Ishikawa (cell line): Measurements from ENCODE around the gene PRELID1.

Experiments
- CEBPB ChIP-seq: IDR thresholded peaks from 2 replicates; pipeline ENCODE4 v1.6.1; 2012
- CREB1 ChIP-seq: IDR thresholded peaks from 2 replicates; pipeline ENCODE4 v1.6.1; 2012; ENCODE audit warnings: low read depth
- EGR1 ChIP-seq: IDR thresholded peaks from 2 replicates; pipeline ENCODE4 v1.6.1; 2012
- EP300 ChIP-seq: IDR thresholded peaks from 2 replicates; pipeline ENCODE4 v1.6.1; 2012; ENCODE audit warnings: borderline replicate concordance
- FOXM1 ChIP-seq: IDR thresholded peaks from 2 replicates; pipeline ENCODE4 v1.6.1; 2012; ENCODE audit warnings: low read depth, borderline replicate concordance
- MAX ChIP-seq: IDR thresholded peaks from 2 replicates; pipeline ENCODE4 v1.6.1; 2012
- NFIC ChIP-seq: IDR thresholded peaks from 2 replicates; pipeline ENCODE4 v1.6.1; 2012
- RAD21 ChIP-seq: IDR thresholded peaks from 2 replicates; pipeline ENCODE4 v1.6.1; 2012; ENCODE audit warnings: low read depth
- REST ChIP-seq: IDR thresholded peaks from 2 replicates; pipeline ENCODE4 v1.6.1; 2012; ENCODE audit warnings: low read depth, mild to moderate bottlenecking
- TAF1 ChIP-seq: IDR thresholded peaks from 2 replicates; pipeline ENCODE4 v1.6.1; 2012; ENCODE audit warnings: low read depth, mild to moderate bottlenecking
- TCF12 ChIP-seq: IDR thresholded peaks from 2 replicates; pipeline ENCODE4 v1.6.1; 2012; ENCODE audit warnings: low read depth
- TEAD4 ChIP-seq: IDR thresholded peaks from 2 replicates; pipeline ENCODE4 v1.6.1; 2012
- USF1 ChIP-seq: IDR thresholded peaks from 2 replicates; pipeline ENCODE4 v1.6.1; 2012
- YY1 ChIP-seq: IDR thresholded peaks from 2 replicates; pipeline ENCODE4 v1.6.1; 2012; ENCODE audit warnings: low read depth
- ZBTB7A ChIP-seq: IDR thresholded peaks from 2 replicates; pipeline ENCODE4 v1.6.1; 2012; ENCODE audit warnings: low read depth

Gene PRELID1

GRCh38 chr5:177294632-177295031 lies 9.0 kb upstream of the PRELID1 start:
- TF ChIP-seq EP300: no peak
- no peak for TF ChIP-seq TAF1
- TF ChIP-seq TEAD4: no peak
- TF ChIP-seq EGR1: no peak
- no peak for TF ChIP-seq ZBTB7A
- TF ChIP-seq NFIC: no peak

- TF ChIP-seq YY1 (no peak), CREB1 (no peak), MAX (no peak), FOXM1 (no peak), CEBPB (no peak), EP300 (no peak)
Measured at GRCh38 chr5:177295924-177296323, 7.7 kb upstream of the PRELID1 start.

- TF ChIP-seq REST (no peak), EP300 (no peak), FOXM1 (no peak), CREB1 (no peak), USF1 (no peak), TCF12 (no peak), EGR1 (no peak), CEBPB (no peak), TAF1 (no peak), ZBTB7A (no peak), TEAD4 (no peak), RAD21 (no peak), YY1 (no peak), MAX (no peak), NFIC (no peak)
Measured at GRCh38 chr5:177296581-177296980, 7.0 kb upstream of the PRELID1 start.

- TF ChIP-seq TCF12: no peak
- no peak for TF ChIP-seq EP300
- TF ChIP-seq ZBTB7A: no peak
- no peak for TF ChIP-seq NFIC
- TF ChIP-seq FOXM1: no peak
- TF ChIP-seq USF1: no peak
- no peak for TF ChIP-seq MAX
- TF ChIP-seq REST: no peak
- TF ChIP-seq TAF1: no peak
- TF ChIP-seq CEBPB: no peak
- no peak for TF ChIP-seq TEAD4
- TF ChIP-seq CREB1: no peak
- TF ChIP-seq YY1: no peak
- no peak for TF ChIP-seq EGR1
Measured at GRCh38 chr5:177297922-177298321, 5.7 kb upstream of the PRELID1 start.

GRCh38 chr5:177299697-177300096 lies 3.9 kb upstream of the PRELID1 start:
- no peak for TF ChIP-seq USF1
- TF ChIP-seq TAF1: no peak
- TF ChIP-seq EP300: no peak
- TF ChIP-seq EGR1: no peak
- no peak for TF ChIP-seq REST
- no peak for TF ChIP-seq CREB1
- no peak for TF ChIP-seq TCF12
- TF ChIP-seq MAX: no peak
- TF ChIP-seq RAD21: no peak
- TF ChIP-seq FOXM1: no peak
- TF ChIP-seq CEBPB: no peak
- no peak for TF ChIP-seq YY1
- TF ChIP-seq NFIC: no peak
- TF ChIP-seq TEAD4: no peak
- no peak for TF ChIP-seq ZBTB7A
